HG03280 (cell line): ENCODE data around the gene SHF.
A peak's percentile ranks its signal among the peaks of the same experiment; 100 is the strongest.

Experiments used
- ATAC-seq: cut with Tn5 transposase; IDR thresholded peaks from one replicate; pipeline ENCODE4 v1.9.1; 2021; ENCODE audit warnings: mild to moderate bottlenecking, moderate library complexity; ENCODE audit not compliant: unreplicated experiment

SHF gene

GRCh38 chr15:45130291-45131000, 57.3 kb downstream of the SHF start:
- no peak for ATAC-seq

- ATAC-seq, result no peak
Measured at GRCh38 chr15:45129651-45130129, 58.1 kb downstream of the SHF start, which contains the start of the genes DUOX1 and DUOXA1. Gene DUOX1, plus strand, starts transcription at chr15:45129994. Its CDS starts 1,973 bp downstream, at chr15:45131967. Gene DUOXA1, minus strand, starts transcription at chr15:45129879. Its CDS starts 6,865 bp downstream, at chr15:45123014.

GRCh38 chr15:45128971-45129639, 58.7 kb downstream of the SHF start:
- ATAC-seq, result no peak

- ATAC-seq, result no peak
Measured at GRCh38 chr15:45126535-45127158, 61.1 kb downstream of the SHF start.

GRCh38 chr15:45123397-45123796, 64.4 kb downstream of the SHF start:
- no peak for ATAC-seq

- no peak for ATAC-seq
Measured at GRCh38 chr15:45122719-45123118, 65.0 kb downstream of the SHF start.

GRCh38 chr15:45121706-45122417, 65.9 kb downstream of the SHF start:
- ATAC-seq, result no peak

GRCh38 chr15:45121020-45121419, 66.7 kb downstream of the SHF start:
- no peak for ATAC-seq

GRCh38 chr15:45120081-45120972, 67.4 kb downstream of the SHF start:
- no peak for ATAC-seq

- no peak for ATAC-seq
Measured at GRCh38 chr15:45118996-45119395, 68.8 kb downstream of the SHF start.

- ATAC-seq, result peak; percentile 81
Measured at GRCh38 chr15:45118131-45118588, 69.6 kb downstream of the SHF start.

GRCh38 chr15:45117308-45118130, 70.2 kb downstream of the SHF start:
- ATAC-seq, result peak; percentile 6
